Heart right ventricle (tissue), 16 donors: ENCODE measurements around the gene TRPC3. TPM values are rescaled to one million over a fixed set of nuclear protein-coding genes. Genes with fewer than 3 reads are reported as not detected.
A peak's percentile ranks its signal among the peaks of the same experiment; 100 is the strongest.

ENCODE experiments used
- ATAC-seq, 8 donors: fragments of 200-7000 bp; cut with Tn5 transposase; one replicate each; pipeline ENCODE4 v1.9.1; 2020; ENCODE audit warnings: mild to moderate bottlenecking in 8 of 8, moderate library complexity in 8 of 8, moderate number of reproducible peaks in 1 of 8
- DNase-seq, 2 donors: peaks; one replicate each; pipeline ENCODE4 v3.0.0-alpha.2; 2020
- H3K27ac ChIP-seq, 10 donors: fragments of 200-600 bp; sonication (generic) in 2 of 10; one replicate each; pipeline versions ENCODE4 v1.5.0 to v1.8.0; 2020 to 2022; ENCODE audit warnings: mild to moderate bottlenecking in 3 of 10
- H3K27me3 ChIP-seq, 7 donors: fragments of 200-600 bp; one replicate each; pipeline ENCODE4 v1.8.0; 2021 to 2022; ENCODE audit warnings: mild to moderate bottlenecking in 2 of 7
- H3K36me3 ChIP-seq, 9 donors: fragments of 200-600 bp; sonication (generic) in 1 of 9; one replicate each; pipeline versions ENCODE4 v1.5.0 to v1.8.0; 2020 to 2022; ENCODE audit warnings: mild to moderate bottlenecking in 2 of 9
- H3K4me1 ChIP-seq, 9 donors: fragments of 200-600 bp; sonication (generic) in 1 of 9; one replicate each; pipeline versions ENCODE4 v1.5.0 to v1.8.0; 2020 to 2022; ENCODE audit warnings: mild to moderate bottlenecking in 4 of 9
- H3K4me3 ChIP-seq, 10 donors: fragments of 200-600 bp; sonication (generic) in 2 of 10; one replicate each; pipeline versions ENCODE4 v1.5.0 to v1.8.0; 2020 to 2022; ENCODE audit warnings: mild to moderate bottlenecking in 7 of 10, moderate library complexity in 2 of 10
- H3K9me3 ChIP-seq, 11 donors: fragments of 200-600 bp in 10 of 11; sonication (generic) in 2 of 11; one replicate each; pipeline versions ENCODE4 v1.5.0 to v1.8.0; 2013 to 2022; ENCODE audit warnings: mild to moderate bottlenecking in 2 of 11, control low read depth in 1 of 11, moderate library complexity in 1 of 11
- WGBS, 2 donors: extraction: QIAGEN DNeasy Blood & Tissue Kit; methylation state at CpG; one replicate each; pipeline ENCODE4 v1.1.7; 2013; ENCODE audit warnings: inconsistent platforms in 1 of 2; 5-methylcytosine and 5-hydroxymethylcytosine counted together
- intact Hi-C, 10 donors: fragments of 100-400 bp; cut with DNase I; formaldehyde crosslinking; loops; one replicate each; pipeline versions ENCODE4 v1.11.1 to v1.14.2; 2022
- polyA plus RNA-seq, 2 donors: library from polyadenylated mRNA; stranded (reverse); fragments of 200-250 nt; gene quantifications; one replicate each; pipeline ENCODE4 v1.2.3, GENCODE V29; 2013
- total RNA-seq, 10 donors: library from RNA; stranded (reverse); fragmentation: NEBNext Ultra II Directional in 3 of 10; extraction: Animal tissue kit (Norgen Biotek cat#: 25700) in 3 of 10; gene quantifications; one replicate each; pipeline versions ENCODE4 v1.2.1 to v1.2.4, GENCODE V29; 2021 to 2023
- TF ChIP-seq, protein P1 (sequence below), 9 donors: fragments of 200-600 bp; sonication (generic) in 2 of 9; IDR thresholded peaks; one replicate each; pipeline versions ENCODE4 v1.5.0 to v1.8.0; 2021 to 2022; ENCODE audit warnings: antibody characterized with exemption in 9 of 9, mild to moderate bottlenecking in 5 of 9, moderate library complexity in 1 of 9
- donor health status: Arrhythmogenic right ventricular cardiomyopathy.
- donor health status: ischemic (EF 13 %, LVEDD 7.1; RV severe dilation, severe dysfunction).
- donor health status: healthy with polysubstance abuse.
- donor health status: DM: no; HTN: yes; CAD: no.
- donor health status: DM: no; HTN: no; CAD: no.
- donor health status: ischemic (EF 25% LVEDD 6.9; RV normal size, moderate dysfunction).
- donor health status: ischemic (EF 25% LVEDD 5.7; RV mildly dilated, moderate dysfunction).
- donor health status: healthy.
- donor health status: DM: yes; HTN: yes; CAD: no.
- donor health status: Ischemic cardiomyopathy.
- donor health status: ischemic (EF 35%, LVEDD 5.7; RV mildly dilated, moderate dysfunction).
- donor health status: nonischemic (EF 11% LVEDD 7.7; RV severe dilation, severe dysfunction).
- donor health status: DM: yes; HTN: yes; CAD: no.
- donor health status: PGD.
- donor health status: ischemic (EF 29% LVEDD 5.4; RV normal size, mild dysfunction).
- donor health status: nonischemic (EF 23%, LVEDD 6.1; RV moderate dilation, normal function).

TRPC3 gene
- total and polyA plus RNA-seq, 12 donors: 0.13 to 0.28 (median 0.17) TPM; not detected in 5

DNA sequence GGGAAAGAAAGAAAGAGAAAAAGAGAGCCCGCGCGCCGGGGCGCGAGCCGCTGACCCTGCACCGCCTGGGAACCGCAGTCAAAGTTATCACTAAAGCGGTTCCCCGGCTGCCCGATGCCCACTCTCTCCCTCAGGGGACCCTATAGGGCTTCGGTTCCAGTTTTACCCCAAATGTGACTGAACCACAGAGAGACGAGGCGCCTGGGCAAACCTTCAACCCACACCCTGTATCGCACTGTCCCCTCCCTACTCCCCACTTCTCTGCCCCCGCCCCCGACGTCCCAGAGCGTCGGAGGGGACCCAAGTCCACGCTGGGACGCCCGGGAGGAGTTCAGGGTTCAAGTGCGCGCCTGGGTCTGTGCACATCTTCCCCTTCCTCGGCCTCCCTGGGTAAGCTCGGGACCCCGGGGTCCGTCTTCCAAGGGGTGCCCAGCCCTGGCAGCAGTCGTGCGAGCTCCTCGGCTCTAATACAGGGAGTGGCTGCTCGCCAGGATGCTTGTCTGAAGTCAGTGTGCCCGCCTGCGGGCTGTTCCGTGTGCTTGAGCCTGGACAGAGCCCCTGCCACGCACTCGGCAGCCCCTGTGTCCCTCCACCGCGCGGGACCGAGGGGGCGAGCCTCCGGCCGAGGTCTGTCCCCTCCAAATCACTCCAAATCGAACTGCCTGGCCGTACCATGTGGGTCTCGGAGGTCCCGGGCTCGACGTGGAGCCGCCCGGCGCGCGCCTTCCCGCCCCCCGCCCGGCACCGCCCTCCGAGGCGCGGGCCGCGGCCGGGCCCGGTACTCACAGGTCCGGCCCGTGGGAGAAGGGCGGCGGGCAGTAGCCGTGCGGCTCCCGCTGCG is 960 bp downstream of the TRPC3 start:
- Histone ChIP-seq H3K9me3 (no peaks in the 10 kb centered on the region), H3K4me1 (peaks cover 0 to 23% (median 17%) of the 10 kb centered on the region in 9 donors), H3K36me3 (no peaks in the 10 kb centered on the region), H3K4me3 (peak overlapping the region; percentile 54 to 65 (median 62)), H3K27ac (peak overlapping the region in 1 of 10 donors; percentile 45), H3K27me3 (peaks cover 4 to 79% (median 56%) of the 10 kb centered on the region in 7 donors)
- DNase-seq (peak; percentile 10 to 18), ATAC-seq (peak; percentile 29 to 73 (median 49))
- WGBS, 2 donors: 1% methylated on average over 65 to 76 of the region's 76 CpGs
- intact Hi-C loops: loop anchor here in 4 of 10 donors (5.0 to 10.0 kb wide), 3 partner anchors 201 to 274 kb away; partner anchors contain the start of gene BLTP1 (in 2 of the 4)
- TF ChIP-seq, protein P1, sequence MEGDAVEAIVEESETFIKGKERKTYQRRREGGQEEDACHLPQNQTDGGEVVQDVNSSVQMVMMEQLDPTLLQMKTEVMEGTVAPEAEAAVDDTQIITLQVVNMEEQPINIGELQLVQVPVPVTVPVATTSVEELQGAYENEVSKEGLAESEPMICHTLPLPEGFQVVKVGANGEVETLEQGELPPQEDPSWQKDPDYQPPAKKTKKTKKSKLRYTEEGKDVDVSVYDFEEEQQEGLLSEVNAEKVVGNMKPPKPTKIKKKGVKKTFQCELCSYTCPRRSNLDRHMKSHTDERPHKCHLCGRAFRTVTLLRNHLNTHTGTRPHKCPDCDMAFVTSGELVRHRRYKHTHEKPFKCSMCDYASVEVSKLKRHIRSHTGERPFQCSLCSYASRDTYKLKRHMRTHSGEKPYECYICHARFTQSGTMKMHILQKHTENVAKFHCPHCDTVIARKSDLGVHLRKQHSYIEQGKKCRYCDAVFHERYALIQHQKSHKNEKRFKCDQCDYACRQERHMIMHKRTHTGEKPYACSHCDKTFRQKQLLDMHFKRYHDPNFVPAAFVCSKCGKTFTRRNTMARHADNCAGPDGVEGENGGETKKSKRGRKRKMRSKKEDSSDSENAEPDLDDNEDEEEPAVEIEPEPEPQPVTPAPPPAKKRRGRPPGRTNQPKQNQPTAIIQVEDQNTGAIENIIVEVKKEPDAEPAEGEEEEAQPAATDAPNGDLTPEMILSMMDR (IDR thresholded peaks at IDR 0.05): no peak

DNA sequence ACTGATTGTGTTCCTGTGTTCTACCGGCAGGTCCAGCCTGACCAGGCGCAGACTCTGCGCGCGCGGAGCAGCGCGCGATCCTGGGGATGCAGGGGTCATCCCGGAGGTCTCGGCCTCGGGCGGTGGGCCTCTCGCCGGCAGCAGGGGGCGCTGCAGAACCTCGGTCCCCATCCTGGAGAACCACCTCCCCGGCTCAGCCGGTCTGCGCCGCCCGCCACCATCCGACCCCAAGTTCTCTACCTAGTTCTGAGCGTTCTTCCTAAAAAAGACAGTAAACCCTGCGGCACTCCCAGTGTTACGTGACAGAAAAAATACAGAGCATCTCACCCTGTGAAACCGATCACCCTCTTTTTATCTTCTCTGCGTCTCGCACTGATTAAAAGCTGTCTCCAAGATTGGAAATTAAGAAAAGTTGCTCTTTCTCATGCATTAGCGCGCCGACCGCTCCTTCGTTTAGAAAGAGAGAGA is 1.6 kb downstream of the TRPC3 start:
- WGBS, 2 donors: 2% methylated on average over 34 of the region's 34 CpGs
- peak overlapping the region in 1 of 10 donors; percentile 45 for H3K27ac ChIP-seq
- H3K4me1 ChIP-seq: peaks cover 0 to 23% (median 17%) of the 10 kb centered on the region in 9 donors
- TF ChIP-seq, protein P1 (IDR thresholded peaks at IDR 0.05): peak; percentile 51 to 88 (median 77)
- H3K9me3 ChIP-seq: no peaks in the 10 kb centered on the region
- intact Hi-C loops: loop anchor here in 4 of 10 donors (5.0 to 10.0 kb wide), 3 partner anchors 202 to 275 kb away; partner anchors contain the start of gene BLTP1 (in 2 of the 4)
- DNase-seq: peak; percentile 75 to 85
- peaks cover 4 to 81% (median 61%) of the 10 kb centered on the region in 7 donors for H3K27me3 ChIP-seq
- peak overlapping the region; percentile 54 to 65 (median 62) for H3K4me3 ChIP-seq
- H3K36me3 ChIP-seq: no peaks in the 10 kb centered on the region
- peak; percentile 88 to 97 (median 93) for ATAC-seq

DNA sequence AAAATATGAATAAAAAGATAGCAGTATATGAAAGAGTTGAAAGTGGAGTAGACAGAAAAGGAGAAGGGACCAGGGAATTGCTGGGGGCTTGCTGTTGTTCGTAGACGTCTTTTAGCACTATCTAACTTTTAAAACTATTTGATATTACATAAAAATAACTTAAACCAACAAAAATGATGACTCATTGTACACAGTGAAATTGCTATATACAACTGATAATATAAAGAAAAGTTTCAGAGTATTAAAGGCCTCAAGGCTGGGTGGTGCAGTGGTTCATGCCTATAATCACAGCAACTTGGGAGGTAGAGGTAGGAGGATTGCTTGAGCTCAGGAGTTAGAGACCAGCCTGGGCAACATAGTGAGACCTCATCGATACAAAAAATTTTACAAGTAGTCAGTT is 5.2 kb downstream of the TRPC3 start:
- H3K36me3 ChIP-seq: no peaks in the 10 kb centered on the region
- no peak overlapping the region for H3K4me3 ChIP-seq
- no peak overlapping the region for H3K27ac ChIP-seq
- no peaks in the 10 kb centered on the region for H3K9me3 ChIP-seq
- ATAC-seq (no peak), DNase-seq (no peak)
- 91 to 92% methylated on average over 3 of the region's 3 CpGs for WGBS, 2 donors
- intact Hi-C loops: loop anchor here in 2 of 10 donors (5.0 to 10.0 kb wide), 2 partner anchors 206 to 208 kb away; partner anchors contain the start of gene BLTP1 (in 2 of the 2)
- TF ChIP-seq, protein P1 (IDR thresholded peaks at IDR 0.05): no peak
- peaks cover 0 to 15% (median 12%) of the 10 kb centered on the region in 9 donors for H3K4me1 ChIP-seq
- peaks cover 3 to 64% (median 51%) of the 10 kb centered on the region in 7 donors for H3K27me3 ChIP-seq

GRCh38 chr4:121943941-121944340 is 7.9 kb downstream of the TRPC3 start:
- Histone ChIP-seq H3K4me3 (no peak overlapping the region), H3K27me3 (peaks cover 0 to 59% (median 48%) of the 10 kb centered on the region in 7 donors), H3K36me3 (no peaks in the 10 kb centered on the region), H3K4me1 (no peaks in the 10 kb centered on the region), H3K27ac (no peak overlapping the region), H3K9me3 (no peaks in the 10 kb centered on the region)
- DNase-seq (no peak), ATAC-seq (no peak)
- intact Hi-C loops: loop anchor here in 1 of 10 donors (10.0 kb wide), 1 partner anchor 211 kb away; the partner anchor contains the start of gene BLTP1
- TF ChIP-seq, protein P1 (IDR thresholded peaks at IDR 0.05): peak in 1 of 9 donors; percentile 8
- 68 to 78% methylated on average over 4 of the region's 4 CpGs for WGBS, 2 donors
